ENCODE measurements around the gene TM9SF4. TPM values are rescaled to one million over a fixed set of nuclear protein-coding genes. Genes with fewer than 3 reads are reported as not detected.

Gene TM9SF4
- total RNA-seq, 6 experiments from 2014 or later: 54.8 to 73.9 (median 60.7) TPM

GRCh38 chr20:32162351-32162750 lies 52.8 kb downstream of the TM9SF4 start:
- H3K4me1 Mint-ChIP-seq (ENCODE audit: low read depth): no peaks in the 10 kb centered on the region
- no peak overlapping the region for H3K4me3 Mint-ChIP-seq
- no peaks in the 10 kb centered on the region for H3K9me3 Mint-ChIP-seq
- H3K27ac Mint-ChIP-seq: no peak overlapping the region
- no peak for TF ChIP-seq CTCF (IDR thresholded peaks at IDR 0.05)
- no peak for DNase-seq
- H3K36me3 Mint-ChIP-seq (ENCODE audit: low read depth): peaks cover 60% of the 10 kb centered on the region
- peaks cover 3% of the 10 kb centered on the region for H3K27me3 Mint-ChIP-seq (ENCODE audit: insufficient read depth)

- no peak overlapping the region for H3K27ac Mint-ChIP-seq
- H3K9me3 Mint-ChIP-seq: no peaks in the 10 kb centered on the region
- TF ChIP-seq CTCF (IDR thresholded peaks at IDR 0.05): no peak
- DNase-seq: no peak
- H3K4me1 Mint-ChIP-seq (ENCODE audit: low read depth): peaks cover 9% of the 10 kb centered on the region
- H3K27me3 Mint-ChIP-seq (ENCODE audit: insufficient read depth): peaks cover 3% of the 10 kb centered on the region
- peaks cover 53% of the 10 kb centered on the region for H3K36me3 Mint-ChIP-seq (ENCODE audit: low read depth)
- H3K4me3 Mint-ChIP-seq: no peak overlapping the region
Observed at GRCh38 chr20:32163951-32164350, 54.4 kb downstream of the TM9SF4 start.

GRCh38 chr20:32164984-32165735 lies 55.6 kb downstream of the TM9SF4 start:
- H3K9me3 Mint-ChIP-seq: no peaks in the 10 kb centered on the region
- no peak for DNase-seq

GRCh38 chr20:32165836-32166545 lies 56.5 kb downstream of the TM9SF4 start:
- no peak for TF ChIP-seq CTCF (IDR thresholded peaks at IDR 0.05)
- Mint-ChIP-seq H3K9me3 (no peaks in the 10 kb centered on the region), H3K4me1 (ENCODE audit: low read depth) (peaks cover 9% of the 10 kb centered on the region), H3K27me3 (ENCODE audit: insufficient read depth) (peaks cover 3% of the 10 kb centered on the region), H3K27ac (no peak overlapping the region), H3K4me3 (no peak overlapping the region), H3K36me3 (ENCODE audit: low read depth) (peaks cover 50% of the 10 kb centered on the region)
- no peak for DNase-seq

More at GRCh38 chr20:32164984-32165735, 55.6 kb downstream of the TM9SF4 start:
- peaks cover 9% of the 10 kb centered on the region for H3K4me1 Mint-ChIP-seq (ENCODE audit: low read depth)
- H3K36me3 Mint-ChIP-seq (ENCODE audit: low read depth): peaks cover 51% of the 10 kb centered on the region
- H3K27ac Mint-ChIP-seq: no peak overlapping the region
- peaks cover 3% of the 10 kb centered on the region for H3K27me3 Mint-ChIP-seq (ENCODE audit: insufficient read depth)
- TF ChIP-seq CTCF (IDR thresholded peaks at IDR 0.05): no peak
- no peak overlapping the region for H3K4me3 Mint-ChIP-seq

GRCh38 chr20:32167552-32167951 lies 58.0 kb downstream of the TM9SF4 start:
- Mint-ChIP-seq H3K27me3 (ENCODE audit: insufficient read depth) (peaks cover 3% of the 10 kb centered on the region), H3K4me3 (no peak overlapping the region), H3K9me3 (no peaks in the 10 kb centered on the region), H3K36me3 (ENCODE audit: low read depth) (peaks cover 35% of the 10 kb centered on the region), H3K27ac (0 out of 2 replicates have a peak overlapping the region, but pooled peaks have one; percentile 14), H3K4me1 (ENCODE audit: low read depth) (peaks cover 9% of the 10 kb centered on the region)
- no peak for TF ChIP-seq CTCF (IDR thresholded peaks at IDR 0.05)
- DNase-seq: no peak

Data from HFFc6 (cell line).